HCT116 (cell line): ENCODE data around the gene SEZ6.

Source experiments
- CBX3 ChIP-seq: IDR thresholded peaks from 2 replicates; pipeline ENCODE4 v1.6.1; 2012; ENCODE audit warnings: low read depth
- CEBPB ChIP-seq: IDR thresholded peaks from 2 replicates; pipeline ENCODE4 v1.6.1; 2012; ENCODE audit warnings: low read depth
- EZH2 ChIP-seq: fragments of 200-600 bp; sonication (generic); IDR thresholded peaks from 2 replicates; pipeline ENCODE4 v1.6.1; 2017; ENCODE audit warnings: antibody characterized with exemption, mixed run types
- EZH2phosphoT487 ChIP-seq: fragments of 200-600 bp; IDR thresholded peaks from 2 replicates; pipeline ENCODE4 v1.6.1; 2018; ENCODE audit warnings: antibody characterized with exemption, borderline replicate concordance
- JUND ChIP-seq: IDR thresholded peaks from 2 replicates; pipeline ENCODE4 v1.6.1; 2012
- POLR2A ChIP-seq: IDR thresholded peaks from 2 replicates; pipeline ENCODE4 v1.7.0; 2011; ENCODE audit warnings: borderline replicate concordance; ENCODE audit not compliant: insufficient read depth, insufficient read length; ENCODE audit errors: extremely low read depth
- RAD21 ChIP-seq: IDR thresholded peaks from 2 replicates; pipeline ENCODE4 v1.6.1; 2012; ENCODE audit warnings: low read depth, mild to moderate bottlenecking
- SIN3A ChIP-seq: IDR thresholded peaks from 2 replicates; pipeline ENCODE4 v1.6.1; 2012; ENCODE audit warnings: low read depth
- SP1 ChIP-seq: IDR thresholded peaks from 2 replicates; pipeline ENCODE4 v1.6.1; 2012; ENCODE audit warnings: low read depth
- TCF7L2 ChIP-seq: IDR thresholded peaks from 2 replicates; pipeline ENCODE4 v1.7.0; 2011; ENCODE audit warnings: borderline replicate concordance, inconsistent platforms; ENCODE audit not compliant: insufficient read depth, insufficient read length; ENCODE audit errors: extremely low read depth
- YY1 ChIP-seq: IDR thresholded peaks from 2 replicates; pipeline ENCODE4 v1.6.1; 2011; ENCODE audit warnings: low read length, low read depth, moderate library complexity, mild to moderate bottlenecking; ENCODE audit not compliant: insufficient replicate concordance; ENCODE audit errors: extremely low read depth
- ZNF274 ChIP-seq: fragments of 200-500 bp; sonication (Bioruptor generic); IDR thresholded peaks from 2 replicates; pipeline ENCODE4 v1.6.1; 2014; ENCODE audit warnings: mild to moderate bottlenecking, low read depth, low read length, inconsistent platforms
- TF ChIP-seq, protein P1 (sequence below), 3 experiments: fragments of 200-600 bp in 1 of 3; sonication (generic) in 1 of 3; IDR thresholded peaks in 2 of 3; conservative IDR thresholded peaks in 1 of 3; 2 replicates each; pipeline ENCODE4 v1.5.1; 2012 to 2017; ENCODE audit warnings: low read depth in 2 of 3, low read length in 2 of 3, antibody characterized with exemption in 1 of 3, borderline replicate concordance in 1 of 3, control low read depth in 1 of 3, mild to moderate bottlenecking in 1 of 3, mixed read lengths in 1 of 3, mixed run types in 1 of 3, moderate library complexity in 1 of 3; ENCODE audit not compliant: insufficient read depth in 1 of 3
- TF ChIP-seq, protein P2 (sequence below): IDR thresholded peaks from 2 replicates; pipeline ENCODE4 v1.6.1; 2012

DNA sequence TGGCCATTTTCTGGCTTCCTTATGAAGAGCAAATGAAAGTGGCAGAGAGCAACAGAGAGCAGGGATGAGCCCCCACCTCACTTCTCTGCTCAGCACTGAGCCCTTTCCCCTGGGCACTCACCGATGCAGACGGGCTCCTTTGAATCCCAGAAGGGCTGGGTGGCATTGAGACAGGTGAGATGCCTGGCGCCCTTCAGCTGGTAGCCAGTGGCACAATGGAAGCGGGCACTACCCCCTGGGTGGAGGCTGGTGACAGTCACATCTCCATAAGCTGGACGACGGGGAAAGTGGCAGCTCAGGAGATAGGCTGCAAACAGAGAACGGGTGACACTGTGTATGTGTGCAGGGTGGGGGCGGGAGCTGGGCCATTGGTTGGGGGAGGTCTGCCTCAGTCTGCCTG lies 42.0 kb downstream of the SEZ6 start:
- TF ChIP-seq, protein P1, sequence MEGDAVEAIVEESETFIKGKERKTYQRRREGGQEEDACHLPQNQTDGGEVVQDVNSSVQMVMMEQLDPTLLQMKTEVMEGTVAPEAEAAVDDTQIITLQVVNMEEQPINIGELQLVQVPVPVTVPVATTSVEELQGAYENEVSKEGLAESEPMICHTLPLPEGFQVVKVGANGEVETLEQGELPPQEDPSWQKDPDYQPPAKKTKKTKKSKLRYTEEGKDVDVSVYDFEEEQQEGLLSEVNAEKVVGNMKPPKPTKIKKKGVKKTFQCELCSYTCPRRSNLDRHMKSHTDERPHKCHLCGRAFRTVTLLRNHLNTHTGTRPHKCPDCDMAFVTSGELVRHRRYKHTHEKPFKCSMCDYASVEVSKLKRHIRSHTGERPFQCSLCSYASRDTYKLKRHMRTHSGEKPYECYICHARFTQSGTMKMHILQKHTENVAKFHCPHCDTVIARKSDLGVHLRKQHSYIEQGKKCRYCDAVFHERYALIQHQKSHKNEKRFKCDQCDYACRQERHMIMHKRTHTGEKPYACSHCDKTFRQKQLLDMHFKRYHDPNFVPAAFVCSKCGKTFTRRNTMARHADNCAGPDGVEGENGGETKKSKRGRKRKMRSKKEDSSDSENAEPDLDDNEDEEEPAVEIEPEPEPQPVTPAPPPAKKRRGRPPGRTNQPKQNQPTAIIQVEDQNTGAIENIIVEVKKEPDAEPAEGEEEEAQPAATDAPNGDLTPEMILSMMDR (IDR thresholded peaks at IDR 0.05 in 2 of 3, conservative IDR thresholded peaks at IDR 0.05 in 1 of 3; ENCODE audit: borderline replicate concordance in 1 of 3, insufficient read depth in 1 of 3, low read depth in 2 of 3, low read length in 2 of 3) = no peak
- no peak for TF ChIP-seq SIN3A
- no peak for TF ChIP-seq EZH2
- TF ChIP-seq POLR2A = no peak
- no peak for TF ChIP-seq RAD21
- TF ChIP-seq EZH2phosphoT487 = no peak
- no peak for TF ChIP-seq YY1
- TF ChIP-seq CEBPB = no peak
- TF ChIP-seq JUND = no peak
- no peak for TF ChIP-seq SP1
- no peak for TF ChIP-seq ZNF274
- no peak for TF ChIP-seq TCF7L2
- TF ChIP-seq CBX3 = no peak
- TF ChIP-seq, protein P2, sequence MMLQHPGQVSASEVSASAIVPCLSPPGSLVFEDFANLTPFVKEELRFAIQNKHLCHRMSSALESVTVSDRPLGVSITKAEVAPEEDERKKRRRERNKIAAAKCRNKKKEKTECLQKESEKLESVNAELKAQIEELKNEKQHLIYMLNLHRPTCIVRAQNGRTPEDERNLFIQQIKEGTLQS = no peak
